NCI-H1436 (cell line): ENCODE data around the gene ANP32A.

Experiments
- DNase-seq: peaks from one replicate; lab custom pipeline; 2025; lab: John Stamatoyannopoulos, UW

ANP32A gene

DNA sequence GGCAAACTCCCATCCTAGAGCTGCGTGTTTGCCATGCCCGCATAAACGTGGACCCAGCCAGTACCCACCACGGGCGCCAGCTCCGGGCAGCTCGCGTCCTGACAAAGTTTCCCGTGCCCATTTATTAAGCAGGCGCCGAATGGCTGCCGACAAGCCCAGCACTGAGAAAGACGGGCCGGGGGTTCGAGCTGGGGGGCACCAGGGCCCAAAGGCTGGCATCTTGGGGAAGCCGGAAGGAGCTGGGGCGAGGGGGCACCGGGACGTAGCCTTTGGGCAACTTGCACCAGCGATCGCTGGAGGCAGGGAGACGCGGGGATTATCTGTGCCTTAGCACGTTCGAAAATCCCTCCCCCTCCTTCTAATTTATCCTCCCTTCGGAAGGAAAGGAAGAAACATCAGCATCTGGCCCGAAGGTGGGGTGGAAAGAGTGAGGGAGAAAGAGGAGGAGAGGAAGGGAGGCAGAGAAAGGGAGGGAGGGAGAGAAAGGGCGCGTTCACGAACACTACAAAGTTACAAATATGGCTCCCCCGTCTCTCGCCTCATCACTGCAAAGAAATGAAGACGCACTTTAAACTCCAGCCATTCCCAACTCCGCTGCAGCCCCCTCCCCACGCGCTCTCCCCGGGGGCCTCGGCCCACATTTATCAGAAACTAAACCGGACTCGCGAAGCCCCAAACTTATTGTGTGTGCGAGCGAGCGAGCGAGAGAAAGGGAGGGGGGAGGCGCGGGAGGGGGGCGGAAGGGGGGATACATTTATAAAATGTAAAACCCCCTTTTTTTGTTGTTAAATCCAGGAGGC lies 1.0 kb downstream of the ANP32A start:
- peak; percentile 49 for DNase-seq

DNA sequence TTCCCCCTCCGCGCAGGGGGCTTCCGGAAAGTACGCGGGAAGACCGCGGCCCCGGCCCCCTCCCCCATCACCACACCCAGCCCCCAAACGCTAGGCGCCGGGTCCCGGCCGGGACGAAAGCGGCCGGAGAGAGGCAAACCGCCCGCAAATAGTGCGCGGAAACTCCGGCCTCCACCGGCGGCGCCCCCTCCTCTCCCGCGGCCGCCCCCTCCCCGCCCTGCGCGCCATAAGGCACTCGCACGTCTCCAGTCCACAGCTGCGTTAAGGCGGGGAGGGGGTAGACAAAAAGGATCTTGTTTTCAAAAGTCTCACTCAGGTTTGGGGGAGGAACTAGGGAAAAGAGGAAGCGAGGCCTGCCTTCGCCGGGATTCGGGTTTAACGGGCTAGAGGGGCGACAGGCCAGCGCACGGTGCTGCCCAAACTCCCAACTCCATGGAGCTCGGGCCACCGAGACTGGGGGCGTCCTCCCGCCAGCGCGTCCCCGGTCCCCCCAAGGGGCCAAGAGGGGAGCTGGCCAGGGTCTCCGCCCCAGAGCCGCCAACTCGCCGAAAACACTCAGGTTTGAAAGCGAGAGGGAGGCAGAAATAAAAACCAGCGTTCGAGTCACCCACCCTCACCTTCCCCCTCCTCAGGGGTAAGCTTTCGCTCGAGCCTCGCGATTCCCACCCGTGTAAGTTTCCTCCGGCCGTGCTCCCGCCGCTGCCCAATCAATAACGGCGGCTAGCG lies 1.8 kb downstream of the ANP32A start:
- peak; percentile 51 for DNase-seq

DNA sequence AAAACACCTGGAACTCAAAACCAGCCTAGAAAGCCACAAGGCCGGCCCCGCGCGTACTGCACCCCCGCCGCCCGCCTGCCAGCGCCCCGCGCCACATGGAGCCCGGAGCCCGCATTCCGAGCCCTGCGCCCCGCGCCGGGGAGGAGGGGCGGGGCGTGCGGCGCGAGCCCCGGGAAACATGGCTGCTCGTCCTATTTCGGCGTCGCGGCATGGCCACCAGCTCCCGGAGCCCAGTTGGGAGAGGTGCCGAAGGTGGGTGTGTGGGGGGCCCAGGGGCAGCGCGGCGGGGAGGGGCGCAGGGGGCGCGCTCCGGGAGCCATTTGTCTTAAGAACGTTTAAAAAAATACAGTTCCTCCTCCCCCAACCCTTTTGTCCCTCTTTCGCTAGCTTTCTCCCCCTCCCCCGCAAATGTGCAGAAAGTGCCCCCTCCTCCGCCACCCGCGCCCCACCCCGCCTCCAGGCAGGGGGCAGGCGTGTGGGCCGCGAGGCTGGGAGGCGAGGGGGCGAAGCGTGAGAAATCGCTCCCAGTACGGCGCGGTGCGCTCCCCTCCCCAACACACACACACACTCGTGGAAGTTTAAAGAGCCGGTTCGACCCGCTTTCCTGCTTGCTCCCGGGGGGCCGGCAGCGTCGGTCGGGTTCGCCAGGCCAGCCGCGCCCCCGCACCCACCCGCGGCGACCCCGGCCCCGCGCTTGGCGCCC lies 2.5 kb downstream of the ANP32A start:
- peak; percentile 65 for DNase-seq

- DNase-seq, result peak; percentile 41
Observed at GRCh38 chr15:68817304-68818065, 3.2 kb downstream of the ANP32A start.

DNA sequence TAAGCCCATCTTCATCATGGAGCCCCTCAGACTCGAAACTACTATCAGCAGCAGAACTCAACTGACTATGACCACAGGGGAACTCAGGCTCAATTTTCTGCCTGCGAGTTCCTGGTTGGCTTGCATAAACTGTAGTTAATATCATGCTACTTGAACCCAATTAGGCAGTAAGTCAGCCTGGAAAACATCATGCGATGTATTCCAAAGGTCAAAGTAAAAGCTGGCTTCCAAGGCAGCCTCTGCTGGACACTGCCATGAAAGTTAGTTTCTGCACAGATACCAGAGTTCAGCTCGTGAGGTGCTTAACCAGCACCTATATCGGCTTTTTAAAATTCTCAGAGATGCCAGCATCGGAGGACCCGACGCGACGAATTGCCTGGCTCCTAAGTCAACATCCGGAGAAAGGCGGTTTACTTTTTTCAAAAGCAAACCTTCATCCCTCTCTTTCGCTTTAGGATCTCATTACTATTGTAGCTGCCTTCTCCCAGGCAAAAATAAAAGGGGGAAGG lies 3.8 kb downstream of the ANP32A start:
- no peak for DNase-seq

DNA sequence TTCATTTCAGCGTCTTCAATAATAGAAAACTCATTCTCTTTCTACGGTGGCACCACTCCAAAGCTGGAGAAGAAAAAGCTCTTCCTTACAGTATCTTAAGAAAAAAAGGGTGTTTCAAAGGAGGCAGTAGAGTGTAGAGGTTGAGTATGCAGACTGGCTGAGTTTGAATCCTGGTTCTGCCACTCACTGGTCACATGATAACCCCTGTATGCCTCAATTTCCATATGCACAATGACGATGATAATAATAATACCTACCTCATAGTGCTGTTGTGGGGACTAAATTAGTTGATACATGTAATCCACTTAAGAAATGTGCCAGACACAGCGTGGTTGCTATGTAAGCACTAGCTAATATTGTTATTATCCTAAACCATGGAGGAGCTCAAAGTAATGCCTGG lies 4.5 kb downstream of the ANP32A start:
- no peak for DNase-seq

GRCh38 chr15:68815598-68815997 lies 5.1 kb downstream of the ANP32A start:
- DNase-seq, result no peak

DNA sequence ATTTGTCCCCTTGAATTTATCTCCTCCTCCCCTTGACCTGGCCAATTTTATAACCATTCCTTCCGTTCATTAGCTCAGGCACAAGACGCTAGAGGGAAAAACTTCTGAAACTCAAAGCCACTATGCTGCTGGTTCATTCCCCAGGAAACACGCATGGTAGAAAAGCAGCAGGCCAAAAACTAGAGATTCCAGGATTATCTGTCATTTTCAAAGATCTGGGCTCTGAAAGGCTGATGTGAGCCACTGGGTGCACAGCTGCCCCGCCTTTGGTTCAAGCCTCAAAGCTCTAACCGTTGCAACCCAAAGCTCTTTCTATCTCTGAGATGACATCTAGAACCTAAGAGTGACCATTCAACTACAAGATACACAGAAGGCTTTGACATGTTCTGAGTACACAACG lies 6.1 kb downstream of the ANP32A start:
- no peak for DNase-seq

- DNase-seq, result no peak
Observed at GRCh38 chr15:68812597-68813431, 7.9 kb downstream of the ANP32A start.

DNA sequence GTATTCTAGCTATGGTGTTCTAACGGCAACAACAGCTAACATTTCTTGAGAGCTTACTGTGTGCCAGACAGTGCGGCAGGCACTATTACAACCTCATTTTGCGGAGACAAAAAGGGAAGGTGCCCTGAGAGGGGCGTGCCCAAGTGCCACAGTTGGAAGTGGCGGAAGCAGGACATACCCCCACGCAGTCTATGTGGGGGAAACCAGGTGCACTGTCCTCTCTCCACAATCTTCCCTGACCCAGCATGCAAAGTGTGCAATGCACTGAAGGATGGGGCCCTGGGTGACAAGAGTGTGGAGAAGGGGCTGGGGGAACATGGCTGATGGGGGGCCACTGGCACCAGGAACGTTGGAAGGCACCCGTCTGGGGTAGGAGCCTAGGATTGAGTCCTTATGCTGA lies 8.6 kb downstream of the ANP32A start:
- no peak for DNase-seq

DNA sequence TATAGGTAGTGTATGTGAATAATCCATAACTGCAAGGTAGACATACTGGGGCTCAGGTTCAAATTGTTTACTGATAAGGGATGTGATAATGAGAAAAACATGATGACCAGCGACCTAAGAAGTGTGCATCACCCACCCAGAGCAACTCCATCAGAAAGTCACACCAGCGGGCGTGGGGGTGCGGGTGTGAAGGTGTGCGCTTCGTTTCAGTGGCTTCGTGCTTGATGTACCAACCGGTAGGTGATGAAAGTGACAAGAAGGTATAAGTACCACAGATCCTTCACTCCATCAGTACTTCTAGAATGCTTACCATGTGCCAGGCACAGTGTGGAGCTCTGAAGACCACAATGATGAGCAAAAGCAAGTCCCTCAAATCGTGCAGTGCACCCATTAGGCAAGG lies 11.2 kb downstream of the ANP32A start:
- no peak for DNase-seq

GRCh38 chr15:68808770-68809169 lies 11.9 kb downstream of the ANP32A start:
- no peak for DNase-seq

DNA sequence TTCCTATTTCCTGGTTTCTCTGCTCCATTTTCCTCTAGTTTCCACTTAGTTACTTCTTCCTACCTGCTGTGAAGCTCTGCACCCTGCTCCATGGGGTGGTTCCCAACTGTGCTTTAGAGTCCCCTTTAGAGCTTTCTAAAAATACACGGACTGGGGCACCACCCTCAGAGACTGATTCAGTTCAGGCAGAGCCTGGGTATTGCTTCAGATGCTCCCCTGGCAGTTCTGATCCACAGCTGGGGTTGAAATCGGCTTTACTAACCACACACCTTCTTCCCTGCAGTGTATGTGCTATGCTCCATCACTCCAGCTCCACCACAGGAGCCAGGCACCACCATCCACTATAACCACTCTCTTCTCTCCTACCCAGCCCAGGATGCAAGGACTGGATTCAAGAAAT lies 12.6 kb downstream of the ANP32A start:
- DNase-seq, result no peak

GRCh38 chr15:68807249-68807648 lies 13.4 kb downstream of the ANP32A start:
- no peak for DNase-seq

DNA sequence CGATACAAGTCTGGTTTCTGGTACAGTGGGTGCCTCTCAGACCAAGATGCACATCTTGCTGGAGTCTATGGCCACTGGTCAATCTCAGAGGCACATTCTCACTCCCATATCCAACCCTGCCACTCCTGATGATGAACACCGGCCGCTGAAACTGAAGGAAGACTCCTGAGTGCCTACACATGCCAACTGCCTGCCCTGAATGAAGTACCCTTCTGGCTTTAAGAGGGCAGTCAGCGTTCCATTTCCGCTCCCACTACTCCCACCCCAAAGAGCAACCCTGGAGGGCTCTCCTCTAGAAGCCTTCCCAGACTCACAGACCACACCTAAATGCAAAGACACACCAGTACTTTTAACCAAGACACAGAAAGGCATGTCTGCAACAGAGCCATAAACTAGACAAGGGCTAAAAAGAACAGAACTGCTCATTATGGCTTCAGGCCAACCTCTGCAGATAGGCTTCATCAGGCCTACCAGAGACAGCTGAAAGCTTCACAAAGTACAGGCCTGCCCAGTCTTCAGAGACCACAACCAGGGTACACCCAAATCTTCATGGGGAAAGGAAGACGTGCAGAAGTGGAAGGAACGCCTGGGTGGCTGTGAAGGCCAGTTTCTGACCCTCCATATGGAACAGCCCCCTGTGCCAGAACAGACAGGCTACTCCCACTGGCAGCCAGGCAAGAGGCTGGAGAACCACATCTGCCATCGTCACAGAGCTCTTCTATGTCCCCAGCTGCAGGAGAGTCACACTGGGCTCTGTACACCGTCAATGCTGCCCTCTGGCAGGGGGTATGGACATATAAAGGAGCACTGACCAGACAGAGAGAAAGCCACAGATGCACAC lies 14.3 kb downstream of the ANP32A start:
- no peak for DNase-seq

DNA sequence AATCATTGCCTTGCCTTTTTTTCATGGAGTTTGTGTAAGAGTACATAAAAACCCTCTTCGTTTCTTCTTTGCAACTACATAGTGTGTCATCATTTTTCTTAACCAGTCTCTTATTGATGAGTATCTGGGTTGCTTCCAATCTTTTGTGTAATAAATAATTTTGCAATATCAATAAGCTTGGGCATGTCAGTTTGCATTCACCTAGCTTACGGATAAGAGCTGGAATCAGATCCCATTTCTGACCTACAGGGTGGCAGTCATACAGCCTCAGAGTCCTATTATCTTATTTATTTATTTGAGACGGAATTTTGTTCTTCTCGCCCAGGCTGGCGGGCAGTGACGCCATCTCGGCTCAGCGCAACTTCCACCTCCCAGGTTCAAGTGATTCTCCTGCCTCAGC lies 18.3 kb downstream of the ANP32A start:
- DNase-seq, result no peak

- DNase-seq, result no peak
Observed at GRCh38 chr15:68801572-68802148, 19.0 kb downstream of the ANP32A start.

GRCh38 chr15:68800875-68801274 lies 19.8 kb downstream of the ANP32A start:
- DNase-seq, result no peak

GRCh38 chr15:68798346-68799094 lies 22.2 kb downstream of the ANP32A start:
- DNase-seq, result no peak
